Activated T-helper 2 cell treated with anti-CD3 and anti-CD28 coated beads, Interferon-gamma antibody, Interleukin-2, Interleukin-4, amounts not matched to agents 10 μg/mL and 5 μg/mL and 100 μg/mL, durations not matched to agents 14 hours and 24 hours and 36 hours (primary cell): ENCODE measurements around the gene CCNJL. TPM values are rescaled to one million over a fixed set of nuclear protein-coding genes. Genes with fewer than 3 reads are reported as not detected.

Experiments used
- DNase-seq: peaks from one replicate; pipeline ENCODE4 v3.0.0; 2021; ENCODE audit warnings: low spot score
- H3K27ac Mint-ChIP-seq: one replicate; pipeline ENCODE4 v1.8.0; 2021; ENCODE audit warnings: mixed read lengths
- H3K27me3 Mint-ChIP-seq: one replicate; pipeline ENCODE4 v1.8.0; 2021; ENCODE audit warnings: low read depth, mixed read lengths
- H3K36me3 Mint-ChIP-seq: one replicate; pipeline ENCODE4 v1.8.0; 2021; ENCODE audit warnings: low read depth, mixed read lengths
- H3K4me1 Mint-ChIP-seq: one replicate; pipeline ENCODE4 v1.8.0; 2021; ENCODE audit warnings: low read depth, mixed read lengths
- H3K4me3 Mint-ChIP-seq: one replicate; pipeline ENCODE4 v1.8.0; 2021; ENCODE audit warnings: low read depth, mild to moderate bottlenecking, moderate library complexity, mixed read lengths
- H3K9me3 Mint-ChIP-seq: one replicate; pipeline ENCODE4 v1.8.0; 2021; ENCODE audit warnings: mixed read lengths
- intact Hi-C: fragments of 100-400 bp; cut with micrococcal nuclease; formaldehyde crosslinking; loops from one replicate; pipeline ENCODE4 v1.15.1; 2023
- total RNA-seq: library from RNA; stranded (reverse); gene quantifications from 2 replicates; pipeline ENCODE4 v1.2.3, GENCODE V29; 2022

Gene CCNJL
- total RNA-seq, 1 donor from 2014 or later, result not detected

DNA sequence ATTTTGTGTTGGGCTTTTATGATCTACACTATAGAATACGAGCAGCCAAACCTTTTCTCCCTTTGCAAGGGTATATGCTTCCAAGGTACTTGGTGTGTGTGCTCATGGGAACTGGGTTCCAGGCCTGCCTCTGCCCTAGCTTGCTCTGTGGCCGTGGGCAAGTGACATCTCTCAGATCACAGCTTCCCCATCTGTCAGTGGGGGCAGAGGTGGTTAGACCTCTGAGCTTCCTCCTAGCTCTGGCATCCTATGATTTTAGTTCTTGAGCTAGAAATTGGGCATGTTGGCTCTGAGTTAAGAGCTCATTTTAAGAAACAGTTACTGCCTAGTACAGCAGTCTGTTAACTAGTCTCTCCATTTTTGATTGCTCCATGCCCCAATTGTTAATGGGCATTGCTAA, 12.5 kb upstream of the CCNJL start:
- no peak for DNase-seq
- intact Hi-C loops, result no loop called here
- no peaks in the 10 kb centered on the region for H3K36me3 Mint-ChIP-seq
- no peaks in the 10 kb centered on the region for H3K9me3 Mint-ChIP-seq
- no peaks in the 10 kb centered on the region for H3K4me1 Mint-ChIP-seq
- peaks cover 1% of the 10 kb centered on the region for H3K27me3 Mint-ChIP-seq
- H3K4me3 Mint-ChIP-seq, result no peak overlapping the region
- H3K27ac Mint-ChIP-seq, result no peak overlapping the region

DNA sequence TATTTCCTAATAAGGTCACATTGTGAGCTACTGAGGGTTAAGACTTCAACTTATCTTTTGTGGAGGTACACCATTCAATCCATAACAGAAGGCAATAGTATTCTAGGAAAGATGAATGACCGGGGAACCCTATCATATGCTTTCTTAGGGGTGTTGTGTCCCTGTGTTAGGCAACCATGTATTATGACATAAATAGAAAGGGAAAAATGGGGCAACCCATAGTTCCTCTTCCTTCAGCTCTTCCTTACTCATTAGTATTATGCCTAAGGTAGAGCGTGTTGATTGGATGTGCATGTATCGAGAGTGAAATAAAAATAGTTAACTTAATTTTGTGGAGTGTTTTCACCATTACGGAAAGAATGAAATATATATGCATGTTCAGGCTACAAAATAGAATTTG, 6.0 kb upstream of the CCNJL start:
- Mint-ChIP-seq H3K36me3 (no peaks in the 10 kb centered on the region), H3K4me3 (no peak overlapping the region), H3K27ac (no peak overlapping the region), H3K9me3 (no peaks in the 10 kb centered on the region), H3K4me1 (peaks cover 3% of the 10 kb centered on the region), H3K27me3 (peaks cover 30% of the 10 kb centered on the region)
- intact Hi-C loops, result no loop called here
- DNase-seq, result no peak

DNA sequence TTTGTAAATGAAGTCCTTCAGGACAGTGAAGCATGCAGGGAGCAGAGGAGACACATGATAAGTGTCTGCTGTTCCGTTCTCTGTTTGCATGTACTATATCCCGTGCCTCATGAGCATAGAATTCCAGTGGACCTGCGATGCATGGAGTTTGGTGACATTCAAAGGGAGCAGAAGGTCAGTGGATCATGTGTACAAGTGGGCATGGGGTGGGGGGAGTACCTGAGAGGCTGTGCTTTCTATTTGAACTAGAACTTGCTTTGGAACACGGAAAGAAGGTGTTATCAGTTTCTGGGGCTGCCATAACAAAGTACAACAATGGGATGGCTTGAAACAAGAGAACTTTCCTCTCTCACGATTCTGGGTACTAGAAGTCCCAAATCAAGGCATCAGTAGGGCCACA, 5.1 kb upstream of the CCNJL start:
- peaks cover 9% of the 10 kb centered on the region for H3K4me1 Mint-ChIP-seq
- no peaks in the 10 kb centered on the region for H3K9me3 Mint-ChIP-seq
- no peak for DNase-seq
- no peak overlapping the region for H3K27ac Mint-ChIP-seq
- peaks cover 39% of the 10 kb centered on the region for H3K27me3 Mint-ChIP-seq
- intact Hi-C loops, result no loop called here
- no peaks in the 10 kb centered on the region for H3K36me3 Mint-ChIP-seq
- H3K4me3 Mint-ChIP-seq, result no peak overlapping the region

DNA sequence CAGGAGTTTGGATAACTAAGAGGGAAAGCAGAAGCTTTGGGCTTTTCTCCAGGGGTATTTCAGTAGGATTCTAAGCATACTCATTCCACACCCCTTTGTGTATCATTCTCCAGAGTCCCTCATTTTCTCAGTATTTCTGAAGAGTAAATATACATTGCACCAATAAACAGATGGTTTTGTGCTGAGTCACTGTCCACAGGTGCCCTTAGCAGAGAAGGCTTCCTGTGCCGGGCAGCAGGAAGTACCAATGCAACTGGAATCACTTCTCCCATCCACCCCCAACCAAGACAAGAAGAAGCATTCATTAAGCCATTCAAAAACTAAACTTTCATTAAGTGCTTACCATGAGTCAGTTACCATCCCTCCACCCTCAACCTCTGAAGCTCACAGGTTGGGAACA, 3.6 kb upstream of the CCNJL start:
- H3K4me3 Mint-ChIP-seq, result no peak overlapping the region
- peaks cover 9% of the 10 kb centered on the region for H3K4me1 Mint-ChIP-seq
- no peaks in the 10 kb centered on the region for H3K36me3 Mint-ChIP-seq
- H3K27ac Mint-ChIP-seq, result no peak overlapping the region
- DNase-seq, result no peak
- intact Hi-C loops, result no loop called here
- H3K9me3 Mint-ChIP-seq, result no peaks in the 10 kb centered on the region
- peaks cover 47% of the 10 kb centered on the region for H3K27me3 Mint-ChIP-seq

DNA sequence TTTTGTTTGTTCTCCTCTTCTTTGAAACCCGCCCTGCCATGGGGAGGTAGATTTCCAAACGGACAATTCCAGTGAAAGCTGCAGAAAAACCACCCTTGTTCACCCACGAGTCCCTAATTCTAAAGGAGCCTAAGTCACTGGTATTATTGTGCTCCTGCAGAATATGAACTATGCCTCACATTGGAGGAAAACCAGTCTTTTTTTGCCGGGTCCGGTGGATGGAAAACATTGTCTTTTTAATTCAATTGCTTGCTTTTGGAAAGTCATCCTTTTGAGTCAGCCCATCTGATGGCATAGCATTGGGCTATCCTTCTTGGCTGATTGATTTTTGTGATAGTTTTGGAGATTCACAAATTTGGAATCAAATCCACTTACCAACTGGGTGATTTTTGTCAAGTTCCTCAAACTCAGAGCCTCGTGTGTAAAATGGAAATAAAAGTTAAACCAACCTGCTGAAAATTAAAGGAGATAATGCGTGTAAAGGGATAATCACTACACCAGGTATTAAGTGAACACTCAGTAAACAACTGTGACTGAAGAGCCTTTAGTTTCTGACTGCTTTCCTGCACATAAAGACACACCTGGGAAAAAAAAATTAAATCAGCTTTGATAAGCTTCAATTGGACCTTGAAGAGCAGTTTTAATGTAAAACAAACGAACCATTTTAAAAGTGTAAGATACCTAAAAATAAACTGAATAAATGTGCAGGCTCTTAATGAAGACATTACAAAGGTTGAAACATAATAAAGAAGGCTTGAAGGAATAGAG, 780 bp upstream of the CCNJL start:
- no peak for DNase-seq
- intact Hi-C loops, result no loop called here
- Mint-ChIP-seq H3K4me3 (peak overlapping the region; percentile 80), H3K4me1 (peaks cover 9% of the 10 kb centered on the region), H3K27me3 (peaks cover 66% of the 10 kb centered on the region), H3K9me3 (no peaks in the 10 kb centered on the region), H3K36me3 (no peaks in the 10 kb centered on the region), H3K27ac (no peak overlapping the region)

GRCh38 chr5:160311491-160312133, 752 bp downstream of the CCNJL start:
- Mint-ChIP-seq H3K4me3 (peak overlapping the region; percentile 54), H3K4me1 (peaks cover 9% of the 10 kb centered on the region), H3K27me3 (peaks cover 64% of the 10 kb centered on the region), H3K36me3 (no peaks in the 10 kb centered on the region), H3K27ac (no peak overlapping the region), H3K9me3 (no peaks in the 10 kb centered on the region)
- no peak for DNase-seq
- intact Hi-C loops, result no loop called here

- no peak overlapping the region for H3K27ac Mint-ChIP-seq
- no peak for DNase-seq
- no peaks in the 10 kb centered on the region for H3K9me3 Mint-ChIP-seq
- H3K36me3 Mint-ChIP-seq, result no peaks in the 10 kb centered on the region
- intact Hi-C loops, result no loop called here
- H3K4me3 Mint-ChIP-seq, result no peak overlapping the region
- H3K4me1 Mint-ChIP-seq, result peaks cover 5% of the 10 kb centered on the region
- peaks cover 56% of the 10 kb centered on the region for H3K27me3 Mint-ChIP-seq
Observed at GRCh38 chr5:160310552-160311295, 1.6 kb downstream of the CCNJL start.

GRCh38 chr5:160310140-160310539, 2.2 kb downstream of the CCNJL start:
- Mint-ChIP-seq H3K27me3 (peaks cover 54% of the 10 kb centered on the region), H3K27ac (no peak overlapping the region), H3K4me1 (peaks cover 5% of the 10 kb centered on the region), H3K36me3 (no peaks in the 10 kb centered on the region), H3K9me3 (no peaks in the 10 kb centered on the region), H3K4me3 (no peak overlapping the region)
- intact Hi-C loops, result no loop called here
- no peak for DNase-seq

GRCh38 chr5:160306696-160307095, 5.7 kb downstream of the CCNJL start:
- H3K9me3 Mint-ChIP-seq, result no peaks in the 10 kb centered on the region
- intact Hi-C loops, result no loop called here
- H3K4me3 Mint-ChIP-seq, result no peak overlapping the region
- no peak overlapping the region for H3K27ac Mint-ChIP-seq
- DNase-seq, result no peak
- H3K4me1 Mint-ChIP-seq, result no peaks in the 10 kb centered on the region
- peaks cover 35% of the 10 kb centered on the region for H3K27me3 Mint-ChIP-seq
- no peaks in the 10 kb centered on the region for H3K36me3 Mint-ChIP-seq

GRCh38 chr5:160305319-160305718, 7.0 kb downstream of the CCNJL start:
- no peak overlapping the region for H3K4me3 Mint-ChIP-seq
- no peak overlapping the region for H3K27ac Mint-ChIP-seq
- no peak for DNase-seq
- intact Hi-C loops, result no loop called here
- no peaks in the 10 kb centered on the region for H3K36me3 Mint-ChIP-seq
- H3K9me3 Mint-ChIP-seq, result no peaks in the 10 kb centered on the region
- no peaks in the 10 kb centered on the region for H3K4me1 Mint-ChIP-seq
- H3K27me3 Mint-ChIP-seq, result peaks cover 21% of the 10 kb centered on the region

- Mint-ChIP-seq H3K9me3 (no peaks in the 10 kb centered on the region), H3K27ac (no peak overlapping the region), H3K27me3 (peaks cover 10% of the 10 kb centered on the region), H3K36me3 (no peaks in the 10 kb centered on the region), H3K4me3 (no peak overlapping the region), H3K4me1 (no peaks in the 10 kb centered on the region)
- DNase-seq, result no peak
- intact Hi-C loops, result no loop called here
Observed at GRCh38 chr5:160303690-160304089, 8.7 kb downstream of the CCNJL start.

DNA sequence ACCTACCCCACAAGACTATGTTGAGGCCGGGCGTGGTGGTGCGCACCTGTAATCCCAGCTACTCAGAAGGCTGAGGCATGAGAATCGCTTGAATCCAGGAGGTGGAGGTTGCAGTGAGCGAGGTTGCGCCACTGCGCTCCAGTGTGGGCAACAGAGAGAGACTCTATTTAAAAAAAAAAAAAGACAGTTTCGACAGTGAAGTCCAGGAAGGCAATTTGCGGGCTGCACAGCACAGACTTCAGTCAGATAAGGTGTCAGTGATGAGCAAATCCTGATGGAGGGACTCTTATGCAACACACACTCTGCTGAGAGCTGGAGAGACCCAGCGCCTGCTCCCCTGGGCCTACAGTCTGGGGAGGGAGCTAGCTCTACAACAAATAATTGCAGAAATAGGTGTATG, 14.2 kb downstream of the CCNJL start:
- H3K27me3 Mint-ChIP-seq, result no peaks in the 10 kb centered on the region
- no peaks in the 10 kb centered on the region for H3K36me3 Mint-ChIP-seq
- no peaks in the 10 kb centered on the region for H3K4me1 Mint-ChIP-seq
- no peak overlapping the region for H3K27ac Mint-ChIP-seq
- no peaks in the 10 kb centered on the region for H3K9me3 Mint-ChIP-seq
- intact Hi-C loops, result no loop called here
- no peak overlapping the region for H3K4me3 Mint-ChIP-seq
- DNase-seq, result no peak

GRCh38 chr5:160297776-160298175, 14.6 kb downstream of the CCNJL start:
- H3K27ac Mint-ChIP-seq, result no peak overlapping the region
- H3K9me3 Mint-ChIP-seq, result no peaks in the 10 kb centered on the region
- no peaks in the 10 kb centered on the region for H3K27me3 Mint-ChIP-seq

More at GRCh38 chr5:160297776-160298175, 14.6 kb downstream of the CCNJL start:
- no peak for DNase-seq
- H3K4me3 Mint-ChIP-seq, result no peak overlapping the region
- intact Hi-C loops, result no loop called here
- no peaks in the 10 kb centered on the region for H3K36me3 Mint-ChIP-seq
- H3K4me1 Mint-ChIP-seq, result no peaks in the 10 kb centered on the region
